GM19455 (cell line): ENCODE data around the gene CHPF2.

Source experiments
- ATAC-seq: cut with Tn5 transposase; IDR thresholded peaks from one replicate; pipeline ENCODE4 v1.9.1; 2021; ENCODE audit not compliant: unreplicated experiment

Gene CHPF2

DNA sequence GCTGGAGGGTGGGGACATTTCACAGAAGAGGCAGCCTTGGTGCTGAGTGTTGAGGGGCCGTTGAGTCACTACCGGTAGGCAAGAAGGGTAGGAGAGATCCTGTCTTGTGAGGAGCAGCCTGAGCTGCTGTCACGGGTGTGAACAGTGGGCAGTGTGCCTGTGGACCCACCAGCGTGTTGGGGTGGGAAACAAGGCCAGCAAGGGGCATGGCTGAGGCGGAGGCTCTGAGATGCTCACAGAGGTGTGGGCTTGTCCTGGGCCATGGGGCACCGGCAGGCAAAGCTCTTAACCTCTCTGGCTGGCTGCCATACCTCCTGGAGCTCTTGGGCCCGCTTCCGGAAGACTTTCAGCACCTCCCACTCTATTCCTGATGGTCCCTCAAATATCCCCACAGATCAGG, 49.8 kb downstream of the CHPF2 start:
- no peak for ATAC-seq

DNA sequence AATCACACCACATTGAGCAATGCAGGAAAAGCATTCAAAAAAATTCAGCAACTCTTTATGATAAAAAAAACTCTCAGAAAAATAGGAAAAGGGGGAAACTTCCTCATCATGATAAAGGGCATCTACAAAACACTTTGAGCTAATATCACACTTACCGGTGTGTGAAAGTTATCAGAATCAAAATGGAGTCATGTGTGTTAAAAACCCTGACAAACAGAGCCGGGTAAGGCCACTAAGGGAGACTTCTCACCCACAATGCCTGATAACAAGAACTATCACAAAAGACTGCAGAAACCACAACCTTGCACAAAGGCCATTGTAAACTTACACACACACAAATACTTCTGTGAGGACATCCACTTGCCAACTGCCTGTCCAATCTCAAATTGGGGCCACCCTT, 51.0 kb downstream of the CHPF2 start:
- ATAC-seq, result no peak

DNA sequence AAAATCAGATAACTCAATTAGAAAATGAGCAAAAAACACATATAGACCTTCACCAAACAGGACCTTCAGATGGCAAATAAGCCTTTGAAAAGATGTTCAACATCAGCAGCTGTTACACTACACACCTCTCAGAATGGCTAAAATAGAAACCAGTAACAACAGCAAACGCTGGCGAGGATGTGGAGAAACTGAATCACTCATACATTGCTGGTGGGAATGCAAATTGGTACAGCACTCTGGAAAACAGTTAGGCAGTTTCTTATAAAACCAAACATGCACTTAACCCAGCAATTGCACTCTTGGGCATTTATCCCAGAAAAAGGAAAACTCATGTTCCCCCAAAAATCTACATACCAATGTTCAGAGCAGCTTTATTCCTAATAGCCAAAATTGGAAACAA, 53.9 kb downstream of the CHPF2 start:
- no peak for ATAC-seq
